B cell (primary cell): ENCODE results near the gene TCF7L1. TPM values are rescaled to one million over a fixed set of nuclear protein-coding genes. Genes with fewer than 3 reads are reported as not detected.

Source experiments
- ATAC-seq: fragments of 200-7000 bp; cut with Tn5 transposase; one replicate; pipeline ENCODE4 v1.10.0; 2021; ENCODE audit warnings: low read depth, mild to moderate bottlenecking, moderate number of reproducible peaks, moderate library complexity
- CTCF ChIA-PET: fragments of 350-600 bp; sonication (Branson Sonifier 250); formaldehyde crosslinking; loops from one replicate; lab custom pipeline; 2021; ENCODE audit warnings: antibody characterized with exemption, inconsistent platforms; lab: Charles Lee
- POLR2A ChIA-PET: fragments of 350-600 bp; sonication (Branson Sonifier 250); formaldehyde crosslinking; loops from one replicate; lab custom pipeline; 2021; ENCODE audit warnings: antibody characterized with exemption; lab: Charles Lee
- DNase-seq: peaks from one replicate; pipeline ENCODE4 v3.0.0; 2013
- H2AFZ ChIP-seq: 2 replicates; pipeline ENCODE4 v1.6.1; 2012; ENCODE audit warnings: mild to moderate bottlenecking, low read depth, low read length; ENCODE audit not compliant: insufficient read depth, poor library complexity, severe bottlenecking
- H3K27ac ChIP-seq, 2 donors: 1 replicate in 1 of 2; 2 replicates in 1 of 2; pipeline ENCODE4 v1.5.1; 2012 to 2013; ENCODE audit warnings: low read length in 2 of 2, mild to moderate bottlenecking in 2 of 2, moderate library complexity in 1 of 2
- H3K27me3 ChIP-seq, 4 experiments: fragments of 200-600 bp in 1 of 4; sonication (generic) in 1 of 4; replicated peaks in 1 of 4; 1 replicate in 2 of 4; 2 replicates in 2 of 4; pipeline versions ENCODE4 v1.6.1 to v1.7.0; 2013 to 2016; ENCODE audit warnings: low read length in 3 of 4, mild to moderate bottlenecking in 2 of 4, mixed read lengths in 1 of 4, moderate library complexity in 1 of 4; ENCODE audit not compliant: insufficient read depth in 4 of 4, control insufficient read depth in 3 of 4; ENCODE audit errors: control extremely low read depth in 1 of 4
- H3K36me3 ChIP-seq, 2 experiments: replicated peaks in 1 of 2; 1 replicate in 1 of 2; 2 replicates in 1 of 2; pipeline versions ENCODE4 v1.6.1 to v1.7.1; 2013; ENCODE audit warnings: low read length in 1 of 2; ENCODE audit not compliant: insufficient read depth in 2 of 2, control insufficient read depth in 1 of 2; ENCODE audit errors: control extremely low read depth in 1 of 2, extremely low read depth in 1 of 2
- H3K4me1 ChIP-seq, 2 donors: fragments of 200-600 bp in 1 of 2; sonication (generic) in 1 of 2; 1 replicate in 1 of 2; 2 replicates in 1 of 2; pipeline versions ENCODE4 v1.5.1 to v1.6.1; 2013 to 2017; ENCODE audit warnings: low read length in 2 of 2; ENCODE audit not compliant: control insufficient read depth in 2 of 2, insufficient read depth in 2 of 2
- H3K4me2 ChIP-seq: replicated peaks from 2 replicates; pipeline ENCODE3; 2012; ENCODE audit warnings: mild to moderate bottlenecking, low read depth, low read length; ENCODE audit not compliant: poor library complexity, severe bottlenecking
- H3K4me3 ChIP-seq, 5 experiments: fragments of 200-600 bp in 1 of 5; sonication (generic) in 1 of 5; 1 replicate in 3 of 5; 2 replicates in 2 of 5; pipeline versions ENCODE4 v1.5.1 to v1.7.0; 2011 to 2016; ENCODE audit warnings: low read length in 4 of 5, mild to moderate bottlenecking in 4 of 5, low read depth in 2 of 5, control low read depth in 1 of 5, moderate library complexity in 1 of 5; ENCODE audit not compliant: insufficient read depth in 1 of 5; ENCODE audit errors: control extremely low read depth in 1 of 5, extremely low read depth in 1 of 5
- H3K79me2 ChIP-seq: fragments of 200-600 bp; sonication (generic); one replicate; pipeline ENCODE4 v1.6.0; 2016; ENCODE audit warnings: low read length; ENCODE audit not compliant: control insufficient read depth, insufficient read depth
- H3K9ac ChIP-seq: fragments of 200-600 bp; sonication (generic); 2 replicates; pipeline ENCODE4 v1.6.1; 2017; ENCODE audit warnings: mild to moderate bottlenecking, low read length, moderate library complexity
- H3K9me3 ChIP-seq, 3 donors: one replicate each; pipeline versions ENCODE4 v1.6.1 to v1.7.1; 2013; ENCODE audit warnings: low read length in 2 of 3; ENCODE audit not compliant: control insufficient read depth in 2 of 3, insufficient read depth in 1 of 3; ENCODE audit errors: control extremely low read depth in 1 of 3
- H4K20me1 ChIP-seq: 2 replicates; pipeline ENCODE4 v1.6.0; 2012; ENCODE audit warnings: mild to moderate bottlenecking, low read length; ENCODE audit not compliant: insufficient read depth, control insufficient read depth, poor library complexity, severe bottlenecking
- H3K27ac Mint-ChIP-seq: one replicate; pipeline ENCODE4 v1.8.0; 2021; ENCODE audit warnings: mixed read lengths
- H3K27me3 Mint-ChIP-seq: one replicate; pipeline ENCODE4 v1.8.0; 2021; ENCODE audit warnings: mixed read lengths
- H3K4me1 Mint-ChIP-seq: one replicate; pipeline ENCODE4 v1.8.0; 2021; ENCODE audit warnings: mixed read lengths
- H3K4me3 Mint-ChIP-seq: one replicate; pipeline ENCODE4 v1.8.0; 2021; ENCODE audit warnings: mixed read lengths
- H3K9me3 Mint-ChIP-seq: one replicate; pipeline ENCODE4 v1.8.0; 2022; ENCODE audit warnings: mixed read lengths; ENCODE audit not compliant: insufficient read depth
- EZH2 ChIP-seq: IDR thresholded peaks from 2 replicates; pipeline ENCODE4 v1.6.1; 2012; ENCODE audit warnings: borderline replicate concordance, low read depth, mild to moderate bottlenecking, moderate library complexity, low read length; ENCODE audit not compliant: insufficient read depth, poor library complexity, severe bottlenecking
- WGBS: methylation state at CpG from one replicate; pipeline ENCODE4 v1.1.5; 2013; ENCODE audit warnings: missing lambda C conversion rate; ENCODE audit not compliant: insufficient coverage; 5-methylcytosine and 5-hydroxymethylcytosine counted together
- intact Hi-C: fragments of 100-400 bp; cut with micrococcal nuclease; formaldehyde crosslinking; loops from one replicate; pipeline ENCODE4 v1.10.0; 2022
- polyA plus RNA-seq: library from polyadenylated mRNA; depleted of rRNA; stranded (reverse); fragments of >200 nt; gene quantifications from 2 replicates; pipeline ENCODE4 v1.2.3, GENCODE V29; 2012
- total RNA-seq, 2 donors: library from RNA; stranded (reverse); fragments of 120-200 nt in 1 of 2; gene quantifications; 1 replicate in 1 of 2; 2 replicates in 1 of 2; pipeline versions ENCODE4 v1.2.3 to v1.2.4, GENCODE V29; 2013 to 2022
- TF ChIP-seq, protein P1 (sequence below): fragments of 200-600 bp; IDR thresholded peaks from one replicate; pipeline ENCODE4 v1.8.0; 2022; ENCODE audit warnings: antibody characterized with exemption, mild to moderate bottlenecking

The TCF7L1 gene
- total and polyA plus RNA-seq, 2 donors (not counting 1 experiment from before 2014, with no cell fraction given): 0.67 to 0.81 TPM

DNA sequence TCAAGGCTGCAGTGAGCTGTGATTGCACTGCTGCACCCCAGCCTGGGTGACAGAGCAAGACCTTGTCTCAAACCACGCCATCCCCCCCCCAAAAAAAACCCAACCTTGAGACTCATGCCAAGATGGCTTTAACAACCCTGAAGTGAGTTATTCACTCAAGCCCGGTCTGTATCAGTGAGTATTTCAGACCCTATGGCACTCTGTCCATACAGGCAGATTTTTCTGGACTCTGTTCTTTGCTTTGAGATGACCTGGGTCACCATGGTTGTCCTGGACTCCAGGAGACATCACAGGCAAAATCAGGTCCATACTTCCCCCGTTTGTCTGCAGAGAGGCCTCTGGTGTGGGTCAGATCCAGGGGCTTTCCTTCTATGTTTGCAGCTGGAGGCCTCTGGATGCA, 102.9 kb downstream of the TCF7L1 start:
- peaks cover 0 to 18% (median 3%) of the 10 kb centered on the region in 4 experiments for H3K27me3 ChIP-seq
- 79% methylated on average over 3 of the region's 3 CpGs for WGBS
- POLR2A ChIA-PET: no interaction called here
- Mint-ChIP-seq H3K27ac (no peak overlapping the region), H3K4me1 (no peaks in the 10 kb centered on the region), H3K27me3 (peaks cover 42% of the 10 kb centered on the region), H3K9me3 (no peaks in the 10 kb centered on the region), H3K4me3 (no peak overlapping the region)
- CTCF ChIA-PET: interaction anchor here (0.6 kb wide), 1 partner anchor 32 kb away, joined by 3 read pairs; no protein-coding TSS in a partner anchor
- intact Hi-C loops: no loop called here
- no peak for ATAC-seq
- no peak overlapping the region for H3K9ac ChIP-seq
- no peak overlapping the region for H3K27ac ChIP-seq
- H2AFZ ChIP-seq: no peak overlapping the region
- DNase-seq: no peak
- H3K4me1 ChIP-seq: no peaks in the 10 kb centered on the region
- no peaks in the 10 kb centered on the region for H3K36me3 ChIP-seq
- H3K4me3 ChIP-seq: no peak overlapping the region
- TF ChIP-seq EZH2: no peak
- TF ChIP-seq, protein P1, sequence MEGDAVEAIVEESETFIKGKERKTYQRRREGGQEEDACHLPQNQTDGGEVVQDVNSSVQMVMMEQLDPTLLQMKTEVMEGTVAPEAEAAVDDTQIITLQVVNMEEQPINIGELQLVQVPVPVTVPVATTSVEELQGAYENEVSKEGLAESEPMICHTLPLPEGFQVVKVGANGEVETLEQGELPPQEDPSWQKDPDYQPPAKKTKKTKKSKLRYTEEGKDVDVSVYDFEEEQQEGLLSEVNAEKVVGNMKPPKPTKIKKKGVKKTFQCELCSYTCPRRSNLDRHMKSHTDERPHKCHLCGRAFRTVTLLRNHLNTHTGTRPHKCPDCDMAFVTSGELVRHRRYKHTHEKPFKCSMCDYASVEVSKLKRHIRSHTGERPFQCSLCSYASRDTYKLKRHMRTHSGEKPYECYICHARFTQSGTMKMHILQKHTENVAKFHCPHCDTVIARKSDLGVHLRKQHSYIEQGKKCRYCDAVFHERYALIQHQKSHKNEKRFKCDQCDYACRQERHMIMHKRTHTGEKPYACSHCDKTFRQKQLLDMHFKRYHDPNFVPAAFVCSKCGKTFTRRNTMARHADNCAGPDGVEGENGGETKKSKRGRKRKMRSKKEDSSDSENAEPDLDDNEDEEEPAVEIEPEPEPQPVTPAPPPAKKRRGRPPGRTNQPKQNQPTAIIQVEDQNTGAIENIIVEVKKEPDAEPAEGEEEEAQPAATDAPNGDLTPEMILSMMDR: no peak
- H3K79me2 ChIP-seq: no peaks in the 10 kb centered on the region
- no peaks in the 10 kb centered on the region for H3K9me3 ChIP-seq
- H4K20me1 ChIP-seq: no peaks in the 10 kb centered on the region
- no peak overlapping the region for H3K4me2 ChIP-seq

DNA sequence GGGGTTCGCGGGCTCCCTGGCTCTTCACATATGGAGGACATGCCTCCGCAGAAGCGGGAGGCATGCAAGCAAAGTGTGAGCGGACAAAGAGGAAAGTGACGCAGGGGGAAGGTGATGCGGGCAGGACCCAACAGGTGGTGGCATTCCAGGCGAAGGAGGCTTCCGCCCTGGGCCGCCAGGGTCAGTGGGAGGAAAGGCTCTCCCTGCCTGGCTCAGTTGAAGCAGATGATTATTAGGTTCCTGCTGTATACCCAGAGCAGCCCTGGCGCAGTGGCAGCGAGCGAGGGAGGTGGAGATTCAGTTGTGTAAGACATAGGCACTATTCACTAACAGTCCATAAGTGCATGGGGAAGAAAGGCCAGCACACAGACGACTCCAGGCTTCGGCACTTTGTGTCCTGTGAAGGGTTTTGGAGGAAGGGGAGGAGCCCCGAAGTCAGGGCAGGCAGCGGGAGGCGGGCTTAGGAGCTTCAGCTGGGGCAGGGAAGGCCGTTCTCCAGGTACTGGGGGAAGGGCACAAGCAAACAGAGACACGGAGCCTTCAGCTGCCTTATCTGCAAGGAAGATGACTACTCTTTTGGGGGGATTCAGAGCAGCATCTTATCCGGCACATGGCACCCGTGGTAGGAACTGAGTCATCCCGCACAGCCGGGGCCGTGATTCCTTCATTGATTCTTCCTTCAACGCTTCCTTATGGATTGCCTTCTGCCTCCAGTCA, 104.8 kb downstream of the TCF7L1 start:
- no peaks in the 10 kb centered on the region for H3K9me3 ChIP-seq
- Mint-ChIP-seq H3K27ac (no peak overlapping the region), H3K27me3 (peaks cover 37% of the 10 kb centered on the region), H3K4me3 (no peak overlapping the region), H3K9me3 (no peaks in the 10 kb centered on the region), H3K4me1 (no peaks in the 10 kb centered on the region)
- no peak overlapping the region for H3K27ac ChIP-seq
- H4K20me1 ChIP-seq: no peaks in the 10 kb centered on the region
- no peak overlapping the region for H2AFZ ChIP-seq
- intact Hi-C loops: no loop called here
- ATAC-seq (no peak), DNase-seq (no peak)
- ChIA-PET CTCF (no interaction called here), POLR2A (no interaction called here)
- no peaks in the 10 kb centered on the region for H3K4me1 ChIP-seq
- no peak overlapping the region for H3K4me2 ChIP-seq
- no peaks in the 10 kb centered on the region for H3K79me2 ChIP-seq
- WGBS: 80% methylated on average over 25 of the region's 26 CpGs
- no peak overlapping the region for H3K4me3 ChIP-seq
- peaks cover 0 to 18% (median 3%) of the 10 kb centered on the region in 4 experiments for H3K27me3 ChIP-seq
- no peaks in the 10 kb centered on the region for H3K36me3 ChIP-seq
- TF ChIP-seq, protein P1: no peak
- no peak for TF ChIP-seq EZH2
- no peak overlapping the region for H3K9ac ChIP-seq
